Skeletal muscle tissue (tissue), 4 donors: ENCODE results near the gene QKI. TPM values are rescaled to one million over a fixed set of nuclear protein-coding genes. Genes with fewer than 3 reads are reported as not detected.

Experiments
- H3K27ac ChIP-seq: one replicate; pipeline ENCODE4 v1.7.0; 2013; ENCODE audit warnings: mild to moderate bottlenecking, low read depth, low read length, inconsistent platforms
- H3K27me3 ChIP-seq, 3 donors: one replicate each; pipeline ENCODE4 v1.7.0; 2013; ENCODE audit warnings: low read length in 3 of 3; ENCODE audit not compliant: control insufficient read depth in 3 of 3, insufficient read depth in 3 of 3
- H3K36me3 ChIP-seq, 3 donors: one replicate each; pipeline ENCODE4 v1.7.0; 2013; ENCODE audit warnings: low read length in 3 of 3; ENCODE audit not compliant: control insufficient read depth in 3 of 3, insufficient read depth in 3 of 3
- H3K4me1 ChIP-seq, 3 donors: one replicate each; pipeline ENCODE4 v1.7.0; 2013; ENCODE audit warnings: low read length in 3 of 3, mild to moderate bottlenecking in 3 of 3; ENCODE audit not compliant: control insufficient read depth in 3 of 3, insufficient read depth in 3 of 3
- H3K4me3 ChIP-seq, 3 donors: one replicate each; pipeline ENCODE4 v1.7.0; 2013; ENCODE audit warnings: low read length in 3 of 3
- H3K9ac ChIP-seq, 3 donors: one replicate each; pipeline ENCODE4 v1.7.0; 2013; ENCODE audit warnings: low read length in 3 of 3, mild to moderate bottlenecking in 3 of 3, moderate library complexity in 2 of 3, low read depth in 1 of 3
- H3K9me3 ChIP-seq, 3 donors: one replicate each; pipeline ENCODE4 v1.7.0; 2013; ENCODE audit warnings: low read length in 3 of 3; ENCODE audit not compliant: control insufficient read depth in 3 of 3
- total RNA-seq: library from RNA; depleted of rRNA; stranded (reverse); fragments of >200 nt; gene quantifications from one replicate; pipeline ENCODE4 v1.2.3, GENCODE V29; 2014
- donor health status: Osteomylitis.

The QKI gene
- total RNA-seq, 1 donor from 2014 or later, result 274 TPM

DNA sequence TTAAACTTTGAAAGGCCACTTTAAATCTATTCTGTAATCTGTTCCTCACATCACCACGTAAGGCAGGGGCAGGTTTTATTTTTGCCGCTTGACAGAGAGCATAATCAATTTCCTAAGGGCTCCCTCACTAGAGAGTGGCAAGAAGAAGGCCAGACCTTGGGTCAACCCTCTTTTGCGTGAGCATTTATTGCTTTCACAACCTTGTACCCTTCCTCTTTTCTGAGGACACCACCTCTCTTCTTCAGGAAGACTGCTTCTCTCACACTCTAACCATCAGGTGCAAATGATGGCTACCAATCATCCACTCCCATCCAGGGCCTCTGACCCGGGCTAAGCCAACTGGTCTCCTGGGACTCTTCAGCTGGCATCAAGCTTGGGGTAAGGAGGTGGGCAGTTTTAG is 25.2 kb upstream of the QKI start:
- H3K4me1 ChIP-seq, result peaks cover 6 to 13% (median 10%) of the 10 kb centered on the region in 3 donors
- H3K9ac ChIP-seq, result no peak overlapping the region
- no peaks in the 10 kb centered on the region for H3K36me3 ChIP-seq
- no peak overlapping the region for H3K27ac ChIP-seq
- no peak overlapping the region for H3K4me3 ChIP-seq
- no peaks in the 10 kb centered on the region for H3K9me3 ChIP-seq
- no peaks in the 10 kb centered on the region for H3K27me3 ChIP-seq

GRCh38 chr6:163390770-163391169 is 23.7 kb upstream of the QKI start:
- Histone ChIP-seq H3K9me3 (no peaks in the 10 kb centered on the region), H3K27me3 (no peaks in the 10 kb centered on the region), H3K27ac (no peak overlapping the region)

DNA sequence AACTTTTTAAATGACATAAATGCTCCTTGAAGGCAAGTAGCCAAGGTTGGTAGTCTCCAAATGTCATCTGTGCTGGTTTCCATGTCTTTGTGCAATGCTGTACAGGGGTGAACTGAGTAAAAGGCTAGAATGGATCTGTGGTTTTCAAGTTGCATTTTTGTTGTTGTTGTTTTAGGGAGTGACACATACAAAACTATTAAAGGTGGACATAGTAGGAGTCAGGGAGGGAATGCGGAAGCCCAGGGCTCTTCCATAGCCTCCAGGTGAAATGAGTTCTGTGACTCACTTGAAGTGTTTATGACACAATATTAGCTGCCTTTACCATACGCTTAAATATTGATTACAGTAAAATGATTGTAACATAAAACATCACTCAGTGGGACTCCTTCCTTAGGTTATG is 22.5 kb upstream of the QKI start:
- Histone ChIP-seq H3K4me1 (peaks cover 14 to 18% (median 16%) of the 10 kb centered on the region in 3 donors), H3K27me3 (no peaks in the 10 kb centered on the region), H3K36me3 (no peaks in the 10 kb centered on the region), H3K4me3 (no peak overlapping the region), H3K27ac (no peak overlapping the region), H3K9ac (no peak overlapping the region), H3K9me3 (no peaks in the 10 kb centered on the region)

More at GRCh38 chr6:163390770-163391169, 23.7 kb upstream of the QKI start:
- Histone ChIP-seq H3K4me3 (no peak overlapping the region), H3K9ac (no peak overlapping the region), H3K4me1 (peaks cover 6 to 13% (median 10%) of the 10 kb centered on the region in 3 donors), H3K36me3 (no peaks in the 10 kb centered on the region)

DNA sequence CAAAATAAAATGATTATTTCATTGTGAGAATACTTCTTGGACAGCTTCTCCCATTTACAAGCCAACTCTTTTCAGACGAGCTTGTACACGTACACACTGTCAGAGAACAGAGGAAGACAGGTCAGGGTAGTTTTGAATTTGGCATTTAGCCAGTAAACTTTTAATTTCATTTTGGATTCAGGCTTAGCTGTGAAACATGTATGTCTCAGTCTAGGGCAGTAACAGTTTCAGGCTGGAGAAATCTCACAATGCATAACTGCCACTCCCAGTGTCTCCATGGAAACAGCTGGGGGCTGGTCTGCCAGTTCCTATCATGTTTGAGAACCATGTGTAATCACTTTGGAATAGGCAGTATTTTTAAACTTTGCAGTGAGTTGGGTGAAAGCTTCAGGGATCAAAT is 22.0 kb upstream of the QKI start:
- Histone ChIP-seq H3K36me3 (no peaks in the 10 kb centered on the region), H3K4me3 (no peak overlapping the region), H3K9me3 (no peaks in the 10 kb centered on the region), H3K27me3 (no peaks in the 10 kb centered on the region), H3K9ac (no peak overlapping the region), H3K27ac (no peak overlapping the region), H3K4me1 (peaks cover 15 to 18% (median 18%) of the 10 kb centered on the region in 3 donors)

DNA sequence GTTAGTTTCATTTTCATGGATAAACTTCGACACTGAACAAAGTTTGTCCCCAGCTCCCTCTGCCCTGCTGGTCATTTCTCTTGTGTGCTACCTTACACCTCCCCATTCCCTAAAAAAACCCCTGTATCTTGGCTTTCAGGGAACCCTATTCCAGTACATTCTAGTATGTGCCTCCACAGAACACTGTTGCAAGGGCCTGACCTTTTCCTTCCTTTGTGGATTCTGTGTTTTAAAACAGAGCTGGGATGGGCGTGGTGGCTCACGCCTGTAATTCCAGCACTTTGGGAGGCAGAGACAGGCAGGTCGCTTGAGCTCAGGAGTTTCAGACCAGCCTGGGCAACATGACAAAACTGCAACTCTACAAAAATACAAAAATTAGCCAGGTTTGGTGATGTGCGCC is 20.6 kb upstream of the QKI start:
- Histone ChIP-seq H3K36me3 (no peaks in the 10 kb centered on the region), H3K4me1 (peaks cover 18 to 21% (median 18%) of the 10 kb centered on the region in 3 donors), H3K4me3 (no peak overlapping the region), H3K27me3 (no peaks in the 10 kb centered on the region), H3K9me3 (no peaks in the 10 kb centered on the region), H3K9ac (no peak overlapping the region), H3K27ac (no peak overlapping the region)

- H3K4me1 ChIP-seq, result peaks cover 18 to 24% (median 18%) of the 10 kb centered on the region in 3 donors
- H3K27ac ChIP-seq, result no peak overlapping the region
- no peaks in the 10 kb centered on the region for H3K27me3 ChIP-seq
- H3K4me3 ChIP-seq, result no peak overlapping the region
- no peaks in the 10 kb centered on the region for H3K9me3 ChIP-seq
- no peak overlapping the region for H3K9ac ChIP-seq
- no peaks in the 10 kb centered on the region for H3K36me3 ChIP-seq
These were observed 19.9 kb upstream of the QKI start for GRCh38 chr6:163394659-163395058.

DNA sequence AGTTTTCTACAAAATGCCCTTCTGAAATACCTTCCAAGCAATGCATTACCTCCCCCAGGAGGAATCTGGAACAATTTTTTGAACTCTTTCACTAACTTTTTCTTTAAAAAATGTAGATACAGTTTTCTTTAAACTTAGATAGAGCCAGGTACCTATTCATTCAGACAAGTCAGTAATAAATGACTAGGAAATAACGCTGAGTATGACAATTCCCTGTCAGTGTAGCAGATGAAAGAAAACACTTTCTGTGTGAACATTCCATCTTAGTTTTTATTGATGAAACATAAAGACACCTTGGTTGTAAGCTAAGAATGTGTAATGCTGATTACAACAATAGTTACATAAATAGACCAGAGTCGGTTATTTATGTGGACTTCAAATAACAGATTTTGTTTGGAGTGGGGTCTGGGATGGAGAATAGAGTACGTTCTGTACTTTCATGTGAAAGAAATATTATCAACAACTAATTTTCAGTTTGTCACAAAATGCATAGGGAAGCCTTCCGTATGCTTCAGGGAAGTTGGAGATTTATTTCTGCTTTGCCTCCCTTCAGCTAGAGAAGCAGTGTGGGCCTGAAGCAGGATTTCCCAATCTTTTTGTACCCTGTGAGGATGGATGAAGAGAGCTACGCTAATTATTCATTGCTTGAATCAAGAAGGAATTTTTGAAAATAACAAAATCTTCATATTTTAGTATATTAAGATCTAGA is 19.2 kb upstream of the QKI start:
- Histone ChIP-seq H3K4me3 (no peak overlapping the region), H3K4me1 (peaks cover 18 to 24% (median 18%) of the 10 kb centered on the region in 3 donors), H3K9me3 (no peaks in the 10 kb centered on the region), H3K27ac (no peak overlapping the region), H3K36me3 (no peaks in the 10 kb centered on the region), H3K9ac (no peak overlapping the region), H3K27me3 (no peaks in the 10 kb centered on the region)

GRCh38 chr6:163395831-163396185 is 18.7 kb upstream of the QKI start:
- Histone ChIP-seq H3K27ac (no peak overlapping the region), H3K27me3 (no peaks in the 10 kb centered on the region), H3K4me3 (no peak overlapping the region), H3K4me1 (peaks cover 18 to 24% (median 18%) of the 10 kb centered on the region in 3 donors), H3K9ac (no peak overlapping the region), H3K36me3 (no peaks in the 10 kb centered on the region), H3K9me3 (no peaks in the 10 kb centered on the region)

DNA sequence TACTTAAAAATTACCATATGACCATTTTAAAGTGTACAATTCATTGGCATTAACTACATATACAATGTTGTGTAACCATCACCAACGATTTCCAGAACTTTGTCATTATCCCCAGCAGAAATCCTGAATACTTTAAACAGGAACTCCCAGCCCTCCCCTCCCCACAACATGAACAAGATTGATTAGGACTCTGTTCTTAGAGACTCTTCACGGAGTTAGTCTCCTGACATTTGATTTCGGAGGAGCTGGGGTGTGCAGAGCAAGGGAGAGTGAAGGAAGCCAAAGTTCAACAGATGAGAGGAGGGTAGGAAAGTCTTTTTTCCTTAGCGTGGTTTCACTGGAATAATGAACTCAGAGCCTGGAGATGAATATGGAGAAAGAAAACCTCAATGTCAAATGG is 17.2 kb upstream of the QKI start:
- Histone ChIP-seq H3K36me3 (no peaks in the 10 kb centered on the region), H3K27me3 (no peaks in the 10 kb centered on the region), H3K9me3 (no peaks in the 10 kb centered on the region), H3K4me1 (peaks cover 18 to 21% (median 19%) of the 10 kb centered on the region in 3 donors), H3K4me3 (peak overlapping the region in 2 of 3 donors; percentile 69 to 71), H3K9ac (peak overlapping the region in 1 of 3 donors; percentile 63), H3K27ac (no peak overlapping the region)

- no peak overlapping the region for H3K27ac ChIP-seq
- no peak overlapping the region for H3K9ac ChIP-seq
- no peaks in the 10 kb centered on the region for H3K27me3 ChIP-seq
- H3K36me3 ChIP-seq, result no peaks in the 10 kb centered on the region
- peaks cover 14 to 20% (median 17%) of the 10 kb centered on the region in 3 donors for H3K4me1 ChIP-seq
- H3K9me3 ChIP-seq, result no peaks in the 10 kb centered on the region
- no peak overlapping the region for H3K4me3 ChIP-seq
These were observed 16.4 kb upstream of the QKI start for GRCh38 chr6:163398115-163398514.
